NB4 (cell line): Measurements from ENCODE around the gene SLC8A2.

Experiments
- POLR2A ChIP-seq: IDR thresholded peaks from 2 replicates; pipeline ENCODE4 v1.6.1; 2011; ENCODE audit warnings: mild to moderate bottlenecking; ENCODE audit not compliant: insufficient read length; ENCODE audit errors: extremely low read depth
- TF ChIP-seq, protein P1 (sequence below): IDR thresholded peaks from one replicate; pipeline ENCODE4 v1.5.1; 2012; ENCODE audit warnings: low read depth, low read length

- TF ChIP-seq, protein P1, sequence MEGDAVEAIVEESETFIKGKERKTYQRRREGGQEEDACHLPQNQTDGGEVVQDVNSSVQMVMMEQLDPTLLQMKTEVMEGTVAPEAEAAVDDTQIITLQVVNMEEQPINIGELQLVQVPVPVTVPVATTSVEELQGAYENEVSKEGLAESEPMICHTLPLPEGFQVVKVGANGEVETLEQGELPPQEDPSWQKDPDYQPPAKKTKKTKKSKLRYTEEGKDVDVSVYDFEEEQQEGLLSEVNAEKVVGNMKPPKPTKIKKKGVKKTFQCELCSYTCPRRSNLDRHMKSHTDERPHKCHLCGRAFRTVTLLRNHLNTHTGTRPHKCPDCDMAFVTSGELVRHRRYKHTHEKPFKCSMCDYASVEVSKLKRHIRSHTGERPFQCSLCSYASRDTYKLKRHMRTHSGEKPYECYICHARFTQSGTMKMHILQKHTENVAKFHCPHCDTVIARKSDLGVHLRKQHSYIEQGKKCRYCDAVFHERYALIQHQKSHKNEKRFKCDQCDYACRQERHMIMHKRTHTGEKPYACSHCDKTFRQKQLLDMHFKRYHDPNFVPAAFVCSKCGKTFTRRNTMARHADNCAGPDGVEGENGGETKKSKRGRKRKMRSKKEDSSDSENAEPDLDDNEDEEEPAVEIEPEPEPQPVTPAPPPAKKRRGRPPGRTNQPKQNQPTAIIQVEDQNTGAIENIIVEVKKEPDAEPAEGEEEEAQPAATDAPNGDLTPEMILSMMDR, result no peak
- peak; percentile 8 for TF ChIP-seq POLR2A
Measured at GRCh38 chr19:47381121-47381520, 90.6 kb downstream of the SLC8A2 start.
